ENCODE data around the gene TTC3. TPM values are rescaled to one million over a fixed set of nuclear protein-coding genes. Genes with fewer than 3 reads are reported as not detected.
"Not testable (repeated sequence)": the region's sequence is repeated elsewhere in the genome, so short reads cannot be mapped to it uniquely, and the experiment has no call there.

The TTC3 gene
- total RNA-seq, 1 donor from 2014 or later = 203 TPM

DNA sequence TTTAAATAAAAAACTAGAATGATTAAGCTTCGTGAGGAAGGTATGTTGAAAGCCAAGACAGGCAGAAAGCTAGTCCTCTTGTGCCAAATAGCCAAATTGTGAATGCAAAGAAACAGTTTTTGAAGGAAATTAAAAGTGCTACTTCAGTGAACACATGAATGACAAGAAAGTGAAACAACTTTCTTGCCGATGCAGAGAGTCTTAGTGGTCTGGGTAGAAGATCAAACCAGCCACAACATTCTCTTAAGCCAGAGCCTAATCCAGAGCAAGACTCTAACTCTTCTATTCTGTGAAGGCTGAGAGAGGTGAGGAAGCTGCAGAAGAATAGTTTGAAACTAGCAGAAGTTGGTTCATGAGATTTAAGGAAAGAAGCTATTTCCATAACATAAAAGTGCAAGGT is 63.2 kb downstream of the TTC3 start:
- peaks cover 64% of the 10 kb centered on the region for H3K36me3 Mint-ChIP-seq
- H3K4me3 Mint-ChIP-seq = no peak overlapping the region
- TF ChIP-seq, protein P1, sequence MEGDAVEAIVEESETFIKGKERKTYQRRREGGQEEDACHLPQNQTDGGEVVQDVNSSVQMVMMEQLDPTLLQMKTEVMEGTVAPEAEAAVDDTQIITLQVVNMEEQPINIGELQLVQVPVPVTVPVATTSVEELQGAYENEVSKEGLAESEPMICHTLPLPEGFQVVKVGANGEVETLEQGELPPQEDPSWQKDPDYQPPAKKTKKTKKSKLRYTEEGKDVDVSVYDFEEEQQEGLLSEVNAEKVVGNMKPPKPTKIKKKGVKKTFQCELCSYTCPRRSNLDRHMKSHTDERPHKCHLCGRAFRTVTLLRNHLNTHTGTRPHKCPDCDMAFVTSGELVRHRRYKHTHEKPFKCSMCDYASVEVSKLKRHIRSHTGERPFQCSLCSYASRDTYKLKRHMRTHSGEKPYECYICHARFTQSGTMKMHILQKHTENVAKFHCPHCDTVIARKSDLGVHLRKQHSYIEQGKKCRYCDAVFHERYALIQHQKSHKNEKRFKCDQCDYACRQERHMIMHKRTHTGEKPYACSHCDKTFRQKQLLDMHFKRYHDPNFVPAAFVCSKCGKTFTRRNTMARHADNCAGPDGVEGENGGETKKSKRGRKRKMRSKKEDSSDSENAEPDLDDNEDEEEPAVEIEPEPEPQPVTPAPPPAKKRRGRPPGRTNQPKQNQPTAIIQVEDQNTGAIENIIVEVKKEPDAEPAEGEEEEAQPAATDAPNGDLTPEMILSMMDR (conservative IDR thresholded peaks at IDR 0.05) = no peak
- DNase-seq (ENCODE audit: extremely low spot score, unreplicated experiment) = no peak
- H3K27me3 Mint-ChIP-seq = no peaks in the 10 kb centered on the region
- H3K27ac Mint-ChIP-seq = no peak overlapping the region
- peaks cover 6% of the 10 kb centered on the region for H3K4me1 Mint-ChIP-seq (ENCODE audit: unreplicated experiment)
- peaks cover 7% of the 10 kb centered on the region for H3K9me3 Mint-ChIP-seq

DNA sequence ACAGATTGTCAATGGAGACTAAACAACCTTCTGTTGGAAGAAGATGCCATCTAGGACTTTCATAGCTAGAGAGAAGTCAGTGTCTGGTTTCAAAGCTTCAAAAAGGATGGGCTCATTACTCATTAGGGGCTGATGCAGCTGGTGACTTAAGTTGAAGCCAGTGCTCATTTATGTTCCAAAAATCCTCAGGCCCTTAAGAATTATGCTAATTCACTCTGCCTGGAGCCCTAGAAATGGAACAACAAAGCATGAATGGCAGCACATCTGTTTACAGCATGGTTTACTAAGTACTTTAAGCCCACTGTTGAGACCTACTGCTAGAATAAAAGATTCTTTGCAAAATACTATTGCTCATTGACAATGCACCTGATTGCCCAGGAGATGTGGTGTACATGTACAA is 63.7 kb downstream of the TTC3 start:
- H3K9me3 Mint-ChIP-seq = peaks cover 7% of the 10 kb centered on the region
- H3K27me3 Mint-ChIP-seq = no peaks in the 10 kb centered on the region
- DNase-seq (ENCODE audit: extremely low spot score, unreplicated experiment) = no peak
- H3K4me1 Mint-ChIP-seq (ENCODE audit: unreplicated experiment) = peaks cover 6% of the 10 kb centered on the region
- peaks cover 61% of the 10 kb centered on the region for H3K36me3 Mint-ChIP-seq
- H3K27ac Mint-ChIP-seq = no peak overlapping the region
- TF ChIP-seq, protein P1 (conservative IDR thresholded peaks at IDR 0.05) = no peak
- H3K4me3 Mint-ChIP-seq = no peak overlapping the region

DNA sequence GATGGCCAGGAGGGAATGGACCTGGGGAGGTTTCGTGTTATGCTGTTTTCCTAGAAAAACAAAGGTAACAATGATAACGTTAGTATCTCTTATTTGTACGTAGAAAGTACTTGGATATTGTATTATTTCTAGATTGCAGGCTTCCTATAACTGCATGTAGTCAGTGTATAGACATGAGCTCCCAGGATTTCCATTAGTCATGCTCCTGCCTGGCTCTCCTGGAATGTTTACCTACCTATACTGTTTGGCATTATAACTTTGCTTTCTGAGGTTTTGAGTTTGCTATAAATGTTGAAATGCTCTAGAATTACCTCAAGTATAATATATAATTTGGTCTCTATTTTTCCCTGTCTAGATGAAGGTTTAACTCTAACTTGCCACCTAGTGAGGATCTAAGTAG is 66.1 kb downstream of the TTC3 start:
- H3K27ac Mint-ChIP-seq = no peak overlapping the region
- no peak overlapping the region for H3K4me3 Mint-ChIP-seq
- peaks cover 62% of the 10 kb centered on the region for H3K36me3 Mint-ChIP-seq
- peaks cover 7% of the 10 kb centered on the region for H3K9me3 Mint-ChIP-seq
- peaks cover 6% of the 10 kb centered on the region for H3K4me1 Mint-ChIP-seq (ENCODE audit: unreplicated experiment)
- DNase-seq (ENCODE audit: extremely low spot score, unreplicated experiment) = no peak
- no peaks in the 10 kb centered on the region for H3K27me3 Mint-ChIP-seq
- TF ChIP-seq, protein P1 (conservative IDR thresholded peaks at IDR 0.05) = no peak

DNA sequence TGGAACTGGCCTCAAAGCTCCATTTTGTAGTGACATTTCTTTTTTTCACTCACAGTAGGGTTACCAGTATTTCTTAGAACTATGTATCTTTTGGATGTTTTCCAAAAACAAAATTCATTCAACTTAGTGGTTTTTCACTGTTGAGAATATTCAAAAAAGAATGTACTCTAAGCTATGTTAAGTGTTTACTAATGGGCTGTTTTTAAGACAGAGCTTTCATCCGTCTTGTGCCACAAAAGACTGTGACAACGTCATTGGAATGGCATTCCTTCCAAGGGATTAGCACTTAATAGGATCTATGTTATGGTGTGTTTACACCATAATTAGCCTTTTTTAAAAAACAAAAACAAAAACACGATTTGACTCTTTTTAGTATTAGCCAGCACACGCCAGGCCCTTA is 66.8 kb downstream of the TTC3 start:
- Mint-ChIP-seq H3K36me3 (peaks cover 64% of the 10 kb centered on the region), H3K9me3 (peaks cover 7% of the 10 kb centered on the region)

DNA sequence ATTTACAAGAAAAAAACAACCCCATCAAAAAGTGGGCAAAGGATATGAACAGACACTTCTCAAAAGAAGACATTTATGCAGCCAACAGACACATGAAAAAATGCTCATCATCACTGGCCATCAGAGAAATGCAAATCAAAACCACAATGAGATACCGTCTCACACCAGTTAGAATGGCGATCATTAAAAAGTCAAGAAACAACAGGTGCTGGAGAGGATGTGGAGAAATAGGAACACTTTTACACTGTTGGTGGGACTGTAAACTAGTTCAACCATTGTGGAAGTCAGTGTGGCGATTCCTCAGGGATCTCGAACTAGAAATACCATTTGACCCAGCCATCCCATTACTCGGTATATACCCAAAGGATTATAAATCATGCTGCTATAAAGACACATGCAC is 70.3 kb downstream of the TTC3 start:
- peaks cover 60% of the 10 kb centered on the region for H3K36me3 Mint-ChIP-seq
- H3K9me3 Mint-ChIP-seq; H3K27ac Mint-ChIP-seq; H3K27me3 Mint-ChIP-seq; H3K4me3 Mint-ChIP-seq; DNase-seq (ENCODE audit: extremely low spot score, unreplicated experiment): not testable (repeated sequence)
- H3K4me1 Mint-ChIP-seq (ENCODE audit: unreplicated experiment) = peaks cover 20% of the 10 kb centered on the region

More for the DNA sequence above, 66.8 kb downstream of the TTC3 start:
- peaks cover 6% of the 10 kb centered on the region for H3K4me1 Mint-ChIP-seq (ENCODE audit: unreplicated experiment)
- no peak overlapping the region for H3K4me3 Mint-ChIP-seq
- no peaks in the 10 kb centered on the region for H3K27me3 Mint-ChIP-seq
- TF ChIP-seq, protein P1 (conservative IDR thresholded peaks at IDR 0.05) = no peak
- no peak overlapping the region for H3K27ac Mint-ChIP-seq
- DNase-seq (ENCODE audit: extremely low spot score, unreplicated experiment) = no peak

DNA sequence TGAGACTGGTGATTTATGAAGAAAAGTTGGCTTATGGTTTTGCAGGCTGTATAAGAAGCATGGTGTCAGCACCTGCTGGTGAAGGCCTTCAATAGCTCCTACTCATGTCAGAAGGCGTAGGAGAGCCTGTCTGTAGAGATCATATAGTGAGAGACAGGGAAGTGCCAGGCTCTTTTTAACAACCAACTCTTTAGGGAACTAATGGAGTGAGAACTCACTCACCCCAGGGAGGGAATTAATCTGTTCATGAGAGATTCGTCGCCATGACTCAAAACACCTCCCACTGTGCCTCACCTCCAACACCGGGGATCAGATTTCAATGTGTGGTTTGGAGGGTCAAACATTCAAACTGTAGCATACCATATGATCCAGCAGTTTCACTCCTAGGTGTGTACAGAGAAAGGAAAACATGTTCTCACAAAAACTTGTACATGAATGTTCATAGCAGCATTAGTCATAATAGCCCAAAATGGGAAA is 72.6 kb downstream of the TTC3 start:
- no peaks in the 10 kb centered on the region for H3K27me3 Mint-ChIP-seq
- peak overlapping the region; percentile 40 for H3K27ac Mint-ChIP-seq
- no peak overlapping the region for H3K4me3 Mint-ChIP-seq
- no peak for DNase-seq (ENCODE audit: extremely low spot score, unreplicated experiment)
- peaks cover 58% of the 10 kb centered on the region for H3K36me3 Mint-ChIP-seq
- TF ChIP-seq, protein P1 (conservative IDR thresholded peaks at IDR 0.05) = no peak
- H3K4me1 Mint-ChIP-seq (ENCODE audit: unreplicated experiment) = peaks cover 14% of the 10 kb centered on the region
- H3K9me3 Mint-ChIP-seq = no peaks in the 10 kb centered on the region

Data from type B pancreatic cell (in vitro differentiated cells).